ENCODE data around the gene CLDN19. TPM values are rescaled to one million over a fixed set of nuclear protein-coding genes. Genes with fewer than 3 reads are reported as not detected.
"Not testable (repeated sequence)": the region's sequence is repeated elsewhere in the genome, so short reads cannot be mapped to it uniquely, and the experiment has no call there.

Gene CLDN19
- total RNA-seq, 1 donor from 2014 or later: 0.19 TPM

- H3K4me3 ChIP-seq: no peak overlapping the region
- no peak overlapping the region for H3K27ac Mint-ChIP-seq
- H3K4me3 Mint-ChIP-seq: no peak overlapping the region
Measured at GRCh38 chr1:42721926-42722325, 18.1 kb downstream of the CLDN19 start.

GRCh38 chr1:42720868-42721267, 19.2 kb downstream of the CLDN19 start:
- H3K9me3 Mint-ChIP-seq: peaks cover 10% of the 10 kb centered on the region
- H3K4me3 ChIP-seq: no peak overlapping the region
- H3K27ac ChIP-seq: no peak overlapping the region
- no peaks in the 10 kb centered on the region for H3K36me3 ChIP-seq
- peaks cover 30% of the 10 kb centered on the region for H3K36me3 Mint-ChIP-seq
- H3K79me2 ChIP-seq (ENCODE audit: low read depth): no peaks in the 10 kb centered on the region
- no peak overlapping the region for H3K27ac Mint-ChIP-seq
- no peaks in the 10 kb centered on the region for H3K4me1 ChIP-seq
- H3F3A ChIP-seq (ENCODE audit: low read depth): peaks cover 7% of the 10 kb centered on the region
- H3K4me3 Mint-ChIP-seq: no peak overlapping the region
- H3K9me3 ChIP-seq (ENCODE audit: low read depth): no peaks in the 10 kb centered on the region
- TF ChIP-seq EZH2 (IDR thresholded peaks at IDR 0.05) (no peak), CTCF (IDR thresholded peaks at IDR 0.05) (no peak), EZH2phosphoT487 (IDR thresholded peaks at IDR 0.05) (no peak)
- H3K27me3 Mint-ChIP-seq (ENCODE audit: insufficient read depth, low read depth): no peaks in the 10 kb centered on the region
- no peaks in the 10 kb centered on the region for H3K27me3 ChIP-seq
- no peak overlapping the region for H3K4me2 ChIP-seq
- no peak overlapping the region for H2AFZ ChIP-seq (replicated peaks)
- DNase-seq (ENCODE audit: low spot score): no peak
- peaks cover 4% of the 10 kb centered on the region for H4K20me1 ChIP-seq (ENCODE audit: low read depth)
- no peaks in the 10 kb centered on the region for H3K4me1 Mint-ChIP-seq
- H3K9ac ChIP-seq: no peak overlapping the region

More at GRCh38 chr1:42721926-42722325, 18.1 kb downstream of the CLDN19 start:
- no peak for DNase-seq (ENCODE audit: low spot score)
- TF ChIP-seq EZH2 (IDR thresholded peaks at IDR 0.05) (no peak), CTCF (IDR thresholded peaks at IDR 0.05) (no peak), EZH2phosphoT487 (IDR thresholded peaks at IDR 0.05) (no peak)
- Histone ChIP-seq H3K36me3 (no peaks in the 10 kb centered on the region), H3K27ac (no peak overlapping the region), H3K79me2 (ENCODE audit: low read depth) (no peaks in the 10 kb centered on the region), H4K20me1 (ENCODE audit: low read depth) (no peaks in the 10 kb centered on the region), H3K9me3 (ENCODE audit: low read depth) (no peaks in the 10 kb centered on the region), H3F3A (ENCODE audit: low read depth) (peaks cover 7% of the 10 kb centered on the region), H3K27me3 (no peaks in the 10 kb centered on the region), H3K9ac (no peak overlapping the region), H3K4me1 (no peaks in the 10 kb centered on the region), H3K4me2 (no peak overlapping the region), H2AFZ (replicated peaks) (no peak overlapping the region)
- Mint-ChIP-seq H3K4me1 (no peaks in the 10 kb centered on the region), H3K36me3 (peaks cover 23% of the 10 kb centered on the region), H3K9me3 (peaks cover 10% of the 10 kb centered on the region), H3K27me3 (ENCODE audit: insufficient read depth, low read depth) (no peaks in the 10 kb centered on the region)

GRCh38 chr1:42714441-42714840, 25.6 kb downstream of the CLDN19 start:
- H3K9me3 Mint-ChIP-seq: peaks cover 45% of the 10 kb centered on the region
- H3K4me2 ChIP-seq; H3K9ac ChIP-seq; DNase-seq (ENCODE audit: low spot score); H2AFZ ChIP-seq (replicated peaks); H3K27ac ChIP-seq; H4K20me1 ChIP-seq (ENCODE audit: low read depth); H3K4me1 Mint-ChIP-seq; H3K4me3 ChIP-seq; H3K4me3 Mint-ChIP-seq; H3K27ac Mint-ChIP-seq; H3K4me1 ChIP-seq; H3K9me3 ChIP-seq (ENCODE audit: low read depth); H3K27me3 Mint-ChIP-seq (ENCODE audit: insufficient read depth, low read depth); H3K27me3 ChIP-seq: not testable (repeated sequence)
- Histone ChIP-seq H3F3A (ENCODE audit: low read depth) (peaks cover 15% of the 10 kb centered on the region), H3K36me3 (peaks cover 14% of the 10 kb centered on the region), H3K79me2 (ENCODE audit: low read depth) (peaks cover 53% of the 10 kb centered on the region)
- peaks cover 69% of the 10 kb centered on the region for H3K36me3 Mint-ChIP-seq

GRCh38 chr1:42713293-42713692, 26.7 kb downstream of the CLDN19 start:
- H3K4me1 Mint-ChIP-seq: no peaks in the 10 kb centered on the region

GRCh38 chr1:42712808-42713207, 27.2 kb downstream of the CLDN19 start:
- H3K9me3 Mint-ChIP-seq: peaks cover 50% of the 10 kb centered on the region
- H3K27me3 Mint-ChIP-seq (ENCODE audit: insufficient read depth, low read depth); H3K9me3 ChIP-seq (ENCODE audit: low read depth); H4K20me1 ChIP-seq (ENCODE audit: low read depth); H3K27ac ChIP-seq; H3K4me2 ChIP-seq; H3K4me1 ChIP-seq; H3K27me3 ChIP-seq; H3K27ac Mint-ChIP-seq; DNase-seq (ENCODE audit: low spot score); H2AFZ ChIP-seq (replicated peaks); H3K9ac ChIP-seq; H3K4me3 ChIP-seq; H3K4me3 Mint-ChIP-seq; H3K4me1 Mint-ChIP-seq: not testable (repeated sequence)
- peaks cover 74% of the 10 kb centered on the region for H3K36me3 Mint-ChIP-seq
- Histone ChIP-seq H3F3A (ENCODE audit: low read depth) (peaks cover 14% of the 10 kb centered on the region), H3K36me3 (peaks cover 14% of the 10 kb centered on the region), H3K79me2 (ENCODE audit: low read depth) (peaks cover 67% of the 10 kb centered on the region)

More at GRCh38 chr1:42713293-42713692, 26.7 kb downstream of the CLDN19 start:
- Histone ChIP-seq H4K20me1 (ENCODE audit: low read depth) (peaks cover 9% of the 10 kb centered on the region), H3K9ac (no peak overlapping the region), H2AFZ (replicated peaks) (no peak overlapping the region), H3K9me3 (ENCODE audit: low read depth) (no peaks in the 10 kb centered on the region), H3K4me3 (no peak overlapping the region), H3K27ac (no peak overlapping the region), H3K27me3 (no peaks in the 10 kb centered on the region), H3K4me1 (no peaks in the 10 kb centered on the region), H3F3A (ENCODE audit: low read depth) (peaks cover 12% of the 10 kb centered on the region), H3K79me2 (ENCODE audit: low read depth) (peaks cover 62% of the 10 kb centered on the region), H3K36me3 (peaks cover 14% of the 10 kb centered on the region), H3K4me2 (no peak overlapping the region)
- DNase-seq (ENCODE audit: low spot score): no peak
- TF ChIP-seq EZH2phosphoT487 (IDR thresholded peaks at IDR 0.05) (no peak), CTCF (IDR thresholded peaks at IDR 0.05) (no peak), EZH2 (IDR thresholded peaks at IDR 0.05) (no peak)
- Mint-ChIP-seq H3K27me3 (ENCODE audit: insufficient read depth, low read depth) (no peaks in the 10 kb centered on the region), H3K36me3 (peaks cover 73% of the 10 kb centered on the region), H3K27ac (no peak overlapping the region), H3K9me3 (peaks cover 48% of the 10 kb centered on the region), H3K4me3 (no peak overlapping the region)

Measured in neural progenitor cell (in vitro differentiated cells).